K562 (cell line): ENCODE data around the gene TMEM214. TPM values are rescaled to one million over a fixed set of nuclear protein-coding genes. Genes with fewer than 3 reads are reported as not detected.

ENCODE experiments used
- ATAC-seq: fragments of 200-7000 bp; cut with Tn5 transposase; 3 replicates; pipeline ENCODE4 v1.9.1; 2020; ENCODE audit warnings: moderate library complexity
- BruUV-seq: library from RNA; stranded (reverse); fragments of 400-500 nt; replicated peaks from 2 replicates; lab custom pipeline; 2021; lab: Mats Ljungman, UMichigan
- CTCF ChIA-PET: fragments of 300-600 bp; formaldehyde crosslinking; extraction: SDS; loops from one replicate; lab custom pipeline; 2021; ENCODE audit warnings: low intra/inter-chr PET ratio; lab: Yijun Ruan, JAX
- POLR2A ChIA-PET: fragments of 300-600, 350-650 bp; sonication (Branson Sonifier 250); formaldehyde crosslinking; extraction: SDS; loops from one replicate; lab custom pipeline; 2021; ENCODE audit warnings: antibody characterized with exemption, inconsistent platforms; lab: Yijun Ruan, JAX
- DNase-seq, 4 experiments: peaks; one replicate each; pipeline versions ENCODE4 v3.0.0 to v3.0.0-alpha.2; 2011 to 2018; ENCODE audit warnings: low spot score in 3 of 4, mixed read lengths in 3 of 4; ENCODE audit errors: extremely low read depth in 1 of 4
- FAIRE-seq: peaks from 2 replicates; lab custom pipeline; 2011; peaks lifted over from hg19 to GRCh38; lab: Jason Lieb, UNC
- H2AFZ ChIP-seq: 2 replicates; pipeline ENCODE4 v1.6.0; 2011; ENCODE audit warnings: low read depth, low read length, control low read depth, inconsistent platforms
- H3K27ac ChIP-seq: fragments of 200-600 bp; 3 replicates; pipeline ENCODE4 v1.8.0; 2011; ENCODE audit warnings: low read depth, mild to moderate bottlenecking, control low read depth, inconsistent platforms, low read length, moderate library complexity, mixed read lengths; ENCODE audit errors: extremely low read depth
- H3K27me3 ChIP-seq, 2 experiments: fragments of 300-600 bp in 1 of 2; 2 replicates in 1 of 2; 3 replicates in 1 of 2; pipeline versions ENCODE4 v1.6.0 to v1.8.0; 2011; ENCODE audit warnings: inconsistent platforms in 2 of 2, low read length in 2 of 2, mild to moderate bottlenecking in 1 of 2, mixed read lengths in 1 of 2, moderate library complexity in 1 of 2; ENCODE audit not compliant: control insufficient read depth in 2 of 2, insufficient read depth in 2 of 2
- H3K36me3 ChIP-seq: fragments of 300-600 bp; 3 replicates; pipeline ENCODE4 v1.8.0; 2011; ENCODE audit warnings: mild to moderate bottlenecking, low read length, inconsistent platforms; ENCODE audit not compliant: control insufficient read depth, insufficient read depth
- H3K4me1 ChIP-seq, 2 experiments: fragments of 200-600 bp in 1 of 2; replicated peaks in 1 of 2; 2 replicates in 1 of 2; 3 replicates in 1 of 2; pipeline versions ENCODE4 v1.5.1 to v1.8.0; 2011; ENCODE audit warnings: inconsistent platforms in 2 of 2, low read length in 2 of 2, mild to moderate bottlenecking in 1 of 2, mixed read lengths in 1 of 2, moderate library complexity in 1 of 2; ENCODE audit not compliant: control insufficient read depth in 2 of 2, insufficient read depth in 2 of 2
- H3K4me2 ChIP-seq: 2 replicates; pipeline ENCODE4 v1.6.1; 2011; ENCODE audit warnings: low read length, control low read depth, inconsistent platforms, mixed read lengths; ENCODE audit not compliant: insufficient read depth
- H3K4me3 ChIP-seq: fragments of 200-600 bp; sonication (generic), shearing (Covaris generic); 2 replicates; pipeline ENCODE4 v1.5.1; 2016; ENCODE audit warnings: control low read depth, inconsistent platforms
- H3K79me2 ChIP-seq: fragments of 200-600 bp; 3 replicates; pipeline ENCODE4 v1.8.0; 2011; ENCODE audit warnings: low read length, inconsistent platforms; ENCODE audit not compliant: control insufficient read depth, insufficient read depth
- H3K9ac ChIP-seq, 2 experiments: 2 replicates each; pipeline versions ENCODE4 v1.6.0 to v1.6.1; 2011; ENCODE audit warnings: low read depth in 2 of 2, low read length in 2 of 2, control low read depth in 1 of 2, inconsistent platforms in 1 of 2, mild to moderate bottlenecking in 1 of 2, mixed read lengths in 1 of 2; ENCODE audit not compliant: insufficient read depth in 1 of 2
- H3K9me1 ChIP-seq: one replicate; pipeline ENCODE4 v1.6.0; 2011; ENCODE audit warnings: inconsistent platforms, mild to moderate bottlenecking, low read length, moderate library complexity; ENCODE audit not compliant: control insufficient read depth, insufficient read depth
- H3K9me3 ChIP-seq: replicated peaks from 2 replicates; pipeline ENCODE4 v1.5.1; 2011; ENCODE audit warnings: low read depth, low read length, inconsistent platforms; ENCODE audit not compliant: control insufficient read depth, insufficient read depth
- H4K20me1 ChIP-seq: replicated peaks from 2 replicates; pipeline ENCODE4 v1.6.1; 2011; ENCODE audit warnings: low read length, inconsistent platforms, mixed read lengths; ENCODE audit not compliant: control insufficient read depth, insufficient read depth
- AFF4 ChIP-seq: sonication (generic); formaldehyde crosslinking; IDR thresholded peaks from 2 replicates; pipeline ENCODE4 v1.8.0; 2023; ENCODE audit warnings: mild to moderate bottlenecking, missing genetic modification reagents
- IRF1 ChIP-seq: sonication (generic); formaldehyde crosslinking; IDR thresholded peaks from 2 replicates; pipeline ENCODE4 v1.8.0; 2022; ENCODE audit warnings: missing genetic modification reagents, mild to moderate bottlenecking, borderline replicate concordance
- KAT7 ChIP-seq: sonication (generic); formaldehyde crosslinking; IDR thresholded peaks from 2 replicates; pipeline ENCODE4 v1.8.0; 2022; ENCODE audit warnings: missing genetic modification reagents, mild to moderate bottlenecking, borderline replicate concordance
- MAFK ChIP-seq: IDR thresholded peaks from 2 replicates; pipeline ENCODE4 v1.6.1; 2011; ENCODE audit warnings: low read length, improper control_type of control experiment
- MCM2 ChIP-seq: fragments of 450-650 bp; IDR thresholded peaks from 2 replicates; pipeline ENCODE4 v1.6.1; 2017; ENCODE audit warnings: low read depth, mild to moderate bottlenecking
- MTA1 ChIP-seq: fragments of 450-650 bp; IDR thresholded peaks from 2 replicates; pipeline ENCODE4 v1.6.1; 2017; ENCODE audit warnings: borderline replicate concordance
- PCBP1 ChIP-seq: fragments of 200-400 bp; formaldehyde crosslinking; IDR thresholded peaks from 2 replicates; pipeline ENCODE4 v1.6.1; 2018; ENCODE audit warnings: mild to moderate bottlenecking, low read depth, low read length; ENCODE audit not compliant: poor library complexity, severe bottlenecking
- RNF2 ChIP-seq: sonication (generic); IDR thresholded peaks from 2 replicates; pipeline ENCODE4 v1.6.1; 2016
- SREBF2 ChIP-seq: sonication (generic); formaldehyde crosslinking; IDR thresholded peaks from 2 replicates; pipeline ENCODE4 v1.4.0; 2020; ENCODE audit warnings: mild to moderate bottlenecking, missing genetic modification reagents
- TCF15 ChIP-seq: fragments of 250-450 bp; sonication (Bioruptor Pico); IDR thresholded peaks from 2 replicates; pipeline ENCODE4 v1.8.0; 2022; ENCODE audit warnings: moderate library complexity, mild to moderate bottlenecking, inconsistent platforms
- ZBTB33 ChIP-seq: sonication (generic); formaldehyde crosslinking; IDR thresholded peaks from 2 replicates; pipeline ENCODE4 v1.8.1; 2023; ENCODE audit warnings: mild to moderate bottlenecking, missing genetic modification reagents
- ZBTB34 ChIP-seq: fragments of 250-450 bp; sonication (Bioruptor Pico); IDR thresholded peaks from 2 replicates; pipeline ENCODE4 v1.8.0; 2021; ENCODE audit warnings: mild to moderate bottlenecking, moderate library complexity
- ZNF707 ChIP-seq: fragments of 250-450 bp; sonication (Bioruptor Pico); conservative IDR thresholded peaks from 2 replicates; pipeline ENCODE4 v1.8.0; 2022; ENCODE audit warnings: inconsistent platforms, mild to moderate bottlenecking, moderate library complexity
- WGBS: fragments of 100-300 bp; shearing (Covaris generic); methylation state at CpG from one replicate; pipeline ENCODE4 v1.1.6; 2016; ENCODE audit warnings: low coverage, mixed read lengths; ENCODE audit not compliant: insufficient coverage; ENCODE audit errors: missing lambda C conversion rate; 5-methylcytosine and 5-hydroxymethylcytosine counted together
- in situ Hi-C: fragments of 300-500 bp; cut with MboI; formaldehyde crosslinking; loops from 4 replicates; pipeline ENCODE4 v1.15.0; 2018; ENCODE audit warnings: inconsistent platforms, mixed read lengths
- intact Hi-C: fragments of 100-400 bp; cut with micrococcal nuclease; formaldehyde crosslinking; loops from 2 replicates; pipeline ENCODE4 v1.14.2; 2022
- polyA plus RNA-seq, 8 experiments: library from polyadenylated mRNA; depleted of rRNA in 4 of 8; stranded (reverse) in 5 of 8; unstranded in 3 of 8; fragments of >200 nt; fragmentation: Nextera tagmentation in 2 of 8; fragmentation: Illumina TruSeq in 1 of 8; extraction: Ambion mirVana in 2 of 8; extraction: Trizol in 1 of 8; gene quantifications; 2 replicates each; pipeline versions ENCODE4 v1.2.1 to v1.2.3, GENCODE V29; 2011 to 2014; ENCODE audit warnings: inconsistent platforms in 1 of 8, missing spikeins in 1 of 8
- total RNA-seq, 7 experiments: library from RNA; depleted of rRNA in 6 of 7; stranded (reverse); fragments of >200 nt in 6 of 7; fragmentation: Illumina TruSeq in 2 of 7; extraction: Trizol in 2 of 7; gene quantifications; 2 replicates each; pipeline versions ENCODE4 v1.2.1 to v1.2.3, GENCODE V29; 2011 to 2021; ENCODE audit warnings: low replicate concordance in 1 of 7

The TMEM214 gene
- total and polyA plus RNA-seq, 9 of the 15 experiments (the other 6 are each of a cell fraction or from before 2014, with no cell fraction given): 11.4 to 81.4 (median 44.1) TPM

- no peak for TF ChIP-seq TCF15
- no peak for TF ChIP-seq ZBTB33
- TF ChIP-seq MCM2: no peak
- TF ChIP-seq RNF2: no peak
- TF ChIP-seq ZNF707 (CRISPR knock-in tag): no peak
- TF ChIP-seq MTA1: no peak
- TF ChIP-seq MAFK: no peak
- TF ChIP-seq KAT7 (CRISPR knock-in tag): no peak
- TF ChIP-seq SREBF2 (CRISPR knock-in tag): no peak
- no peak for TF ChIP-seq AFF4
- TF ChIP-seq PCBP1: no peak
- TF ChIP-seq IRF1 (CRISPR knock-in tag): no peak
- TF ChIP-seq ZBTB34 (CRISPR knock-in tag): no peak
- no TSS peak for BruUV-seq
- Histone ChIP-seq H3K9ac (no peak overlapping the region), H3K36me3 (peaks cover 69% of the 10 kb centered on the region), H3K27me3 (no peaks in the 10 kb centered on the region), H2AFZ (no peak overlapping the region), H3K4me2 (no peak overlapping the region), H3K9me1 (peaks cover 3% of the 10 kb centered on the region), H3K4me3 (no peak overlapping the region), H3K4me1 (no peaks in the 10 kb centered on the region), H4K20me1 (no peaks in the 10 kb centered on the region), H3K27ac (no peak overlapping the region), H3K9me3 (no peaks in the 10 kb centered on the region), H3K79me2 (no peaks in the 10 kb centered on the region)
- intact Hi-C loops (no loop called here), in situ Hi-C loops (no loop called here)
- ChIA-PET POLR2A (interaction anchor here (1.0 to 7.9 kb wide), 3 partner anchors 8 to 80 kb away, joined by 4 to 54 read pairs (median 4); partner anchors contain the start of genes OST4 and TMEM214), CTCF (no interaction called here)
- FAIRE-seq: no peak
- no peak; the same call in 2 of the 3 replicates for ATAC-seq
- no peak for DNase-seq
- 68% methylated on average over 5 of the region's 5 CpGs for WGBS
Measured at GRCh38 chr2:27041752-27042151, 9.0 kb downstream of the TMEM214 start.
